Measurements from ENCODE around the gene MYOD1.
A peak's percentile ranks its signal among the peaks of the same experiment; 100 is the strongest.

Gene MYOD1

DNA sequence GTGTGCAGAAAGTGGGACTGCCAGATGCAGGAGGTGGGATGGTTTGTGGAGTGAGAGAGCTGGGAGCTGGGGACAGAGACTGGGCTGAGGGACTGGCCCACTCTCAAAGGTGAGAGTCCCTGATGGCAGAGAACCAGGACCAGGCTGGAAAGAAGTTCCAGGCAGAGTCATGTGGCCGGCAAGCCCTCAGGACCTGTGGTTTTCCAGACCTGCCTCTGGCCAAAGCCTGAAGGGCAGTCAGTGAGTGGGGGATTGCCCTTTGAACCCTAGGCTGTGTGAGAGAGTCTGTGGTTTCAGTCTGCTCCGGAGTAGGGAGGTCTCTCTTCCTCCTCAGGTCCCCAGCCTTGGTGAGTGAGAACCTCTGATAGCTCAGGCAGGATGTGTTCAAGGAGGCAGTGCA is 32.2 kb downstream of the MYOD1 start:
- no peak for DNase-seq

DNA sequence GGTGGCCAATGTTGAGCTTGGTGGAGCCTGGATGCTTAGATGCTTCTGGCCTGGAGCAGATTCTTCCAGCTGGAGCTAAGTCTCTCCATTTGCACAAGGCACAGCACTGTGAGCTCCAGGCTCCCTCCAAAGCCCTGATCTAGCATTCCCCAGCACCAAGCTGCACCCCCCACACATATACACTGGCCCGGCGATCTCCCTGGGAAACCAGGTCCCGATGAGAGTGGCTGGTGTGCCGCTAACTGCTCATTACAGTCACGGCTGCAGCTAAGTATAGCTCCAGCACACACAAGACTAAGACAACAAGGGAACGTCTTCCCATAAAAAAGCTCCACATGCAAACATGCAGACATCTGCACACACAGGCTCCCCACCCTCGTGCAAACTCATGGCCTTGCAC is 32.8 kb downstream of the MYOD1 start:
- DNase-seq, result no peak

DNA sequence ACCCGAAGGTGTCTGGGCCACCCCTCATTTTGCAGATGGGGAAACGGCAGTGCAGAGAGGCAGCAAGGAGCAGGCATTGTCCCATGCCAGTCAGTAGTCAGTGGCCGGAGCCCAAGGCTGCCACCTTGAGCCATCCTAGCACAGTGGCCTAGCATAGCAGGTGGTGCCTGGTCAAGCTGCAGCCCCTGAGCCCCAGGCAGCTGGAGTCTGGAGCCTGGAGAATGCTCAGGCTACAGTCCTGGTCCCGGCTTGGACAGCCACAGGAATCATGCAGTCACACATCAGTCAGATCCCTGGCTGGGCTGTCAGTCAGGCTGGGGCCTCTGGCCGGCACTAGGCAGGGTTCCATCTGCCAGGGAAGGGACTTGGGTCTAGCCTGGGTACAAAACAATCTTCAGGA is 33.8 kb downstream of the MYOD1 start:
- no peak for DNase-seq

DNA sequence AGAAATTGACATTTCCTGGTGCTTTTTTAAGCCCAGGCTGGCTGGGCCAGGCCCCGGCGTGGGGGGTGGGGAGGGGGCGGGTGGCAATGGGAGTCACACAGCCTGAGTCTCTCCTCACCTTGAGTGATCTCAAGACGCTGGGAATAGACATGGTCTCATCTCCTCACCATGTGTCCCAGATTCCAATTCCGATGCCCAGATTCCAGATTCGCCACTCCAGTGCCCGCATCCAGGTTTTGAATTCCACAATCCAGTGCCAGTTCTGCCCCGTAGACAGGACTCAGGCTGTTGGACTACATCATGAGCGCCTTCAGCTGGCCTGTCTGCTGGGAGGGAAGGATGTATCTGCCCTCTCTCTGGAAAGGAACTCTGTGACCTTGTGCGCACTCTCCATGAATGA is 34.3 kb downstream of the MYOD1 start:
- DNase-seq, result no peak

DNA sequence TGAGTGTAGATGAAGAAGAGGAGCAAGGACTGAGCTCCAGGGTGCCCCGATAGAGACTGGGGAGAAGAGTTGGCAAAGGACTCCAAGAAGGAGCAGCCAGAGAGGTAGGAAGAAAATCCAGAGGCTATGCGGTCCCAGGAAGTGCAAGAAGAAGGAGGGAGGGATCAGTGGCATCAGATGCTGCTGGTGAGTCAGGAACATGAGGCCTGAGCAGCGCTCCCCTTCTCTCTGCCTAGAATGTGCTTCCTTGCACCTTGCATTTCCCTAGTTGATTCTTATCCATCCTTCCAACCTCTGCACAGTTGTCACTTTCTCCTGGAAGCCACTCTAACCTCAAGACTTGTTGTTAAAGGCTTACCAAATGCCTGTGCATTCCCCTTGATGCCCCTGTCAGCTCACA is 36.5 kb downstream of the MYOD1 start:
- DNase-seq, result no peak

DNA sequence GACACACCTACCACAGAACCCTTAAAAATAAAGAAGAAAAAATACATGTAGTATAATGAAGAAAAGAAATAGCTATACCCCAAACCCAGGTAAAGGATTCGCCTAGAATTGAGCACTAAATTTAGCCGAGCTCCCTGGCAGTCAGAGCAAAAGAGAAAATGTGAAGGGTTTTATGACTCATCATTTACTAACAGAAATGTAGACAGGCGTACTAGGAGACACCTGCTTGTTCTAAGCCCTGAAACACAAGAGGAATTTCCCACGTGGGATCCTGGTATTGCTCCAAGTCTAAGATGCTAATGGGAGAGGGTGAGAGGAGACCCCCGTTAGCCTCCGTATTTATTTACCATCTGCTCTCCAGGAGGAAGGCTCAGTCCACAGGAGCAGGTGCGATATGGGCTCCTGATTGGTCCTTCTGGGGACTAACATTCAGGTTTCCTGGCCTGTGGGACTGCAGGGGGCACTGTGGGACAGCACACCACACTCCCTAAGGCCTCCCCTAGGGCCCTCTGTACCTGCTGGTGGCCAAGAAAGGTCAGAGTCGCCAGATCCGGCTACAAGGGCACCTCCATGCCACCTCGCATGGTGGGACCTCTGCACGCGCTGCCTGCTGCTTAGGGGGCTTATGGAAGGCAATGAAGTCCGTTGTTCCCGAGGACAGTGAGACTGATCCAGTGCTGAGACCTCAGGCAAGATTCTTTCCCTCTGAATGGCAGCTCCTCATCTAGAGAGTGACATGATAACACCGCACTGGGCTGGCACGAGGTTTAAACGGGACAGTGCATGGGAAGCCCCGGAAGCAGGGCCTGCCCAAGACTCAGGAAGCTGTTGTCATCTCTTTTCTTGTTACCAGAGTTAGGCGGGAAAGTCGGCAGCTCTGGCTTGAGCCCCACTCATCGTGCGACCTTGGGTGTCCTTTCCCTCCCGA is 41.0 kb downstream of the MYOD1 start:
- no peak for DNase-seq

DNA sequence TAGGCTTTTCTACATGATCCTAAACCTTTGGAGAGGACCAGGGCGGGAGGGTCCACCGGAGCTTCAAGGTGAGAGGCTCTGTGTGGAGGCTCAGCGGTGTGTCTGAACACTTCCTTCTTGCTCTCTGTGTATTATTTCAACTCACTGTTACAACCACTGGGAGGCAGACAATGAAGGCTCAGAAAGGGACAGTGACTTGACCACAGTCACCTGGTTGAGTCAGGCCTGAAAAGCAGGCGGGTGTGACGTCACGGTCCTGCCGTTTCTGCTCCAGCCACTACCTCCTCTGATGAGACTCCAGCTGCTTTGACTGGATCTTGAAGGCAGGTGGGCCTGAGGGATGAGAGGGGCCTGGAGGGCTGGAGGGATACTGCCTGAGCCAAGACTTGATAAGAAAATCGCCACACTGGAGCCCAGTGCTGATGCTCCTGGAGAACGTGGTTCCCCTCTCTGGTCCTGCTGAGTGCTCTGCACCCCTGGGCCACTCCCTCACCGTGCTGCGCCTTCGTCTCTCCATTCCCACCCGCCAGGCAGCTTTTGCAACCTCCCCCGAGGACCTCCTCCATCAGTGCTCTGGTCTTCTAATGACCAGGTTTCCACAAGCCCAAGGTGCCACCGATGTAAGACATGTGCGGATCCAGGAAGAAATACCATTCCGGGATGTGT is 43.1 kb downstream of the MYOD1 start:
- DNase-seq, result no peak

DNA sequence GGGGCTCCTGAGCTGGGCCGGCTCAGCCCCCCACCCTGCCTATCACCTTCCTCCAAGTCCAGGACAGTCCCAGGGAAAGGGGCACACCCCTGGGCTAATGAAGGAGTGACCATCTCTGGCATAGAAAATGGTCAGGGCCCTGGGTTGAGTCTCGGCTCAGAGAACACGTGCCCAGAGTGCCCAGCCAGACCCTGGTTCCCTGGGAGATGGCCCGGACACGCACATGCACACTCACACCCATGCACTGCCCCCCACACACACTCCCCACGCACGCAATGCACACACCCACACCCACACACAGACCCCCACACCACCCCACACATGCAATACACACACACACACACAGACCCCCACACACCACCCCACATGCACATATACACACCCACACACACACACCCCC is 43.9 kb downstream of the MYOD1 start:
- DNase-seq, result no peak

DNA sequence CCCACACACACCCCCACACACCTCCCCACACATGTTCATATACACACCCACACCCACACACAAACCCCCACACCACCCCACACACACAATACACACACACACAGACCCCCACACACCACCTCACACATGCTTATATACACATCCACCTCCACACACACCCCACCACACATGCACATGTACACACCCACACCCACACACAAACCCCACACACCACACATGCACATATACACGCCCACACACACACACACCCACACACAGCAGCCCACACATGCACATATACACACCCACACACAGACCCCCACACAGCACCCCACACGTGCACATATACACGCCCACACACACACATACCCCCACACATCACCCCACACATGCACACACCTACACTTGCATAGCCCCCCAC is 44.3 kb downstream of the MYOD1 start:
- DNase-seq, result no peak

DNA sequence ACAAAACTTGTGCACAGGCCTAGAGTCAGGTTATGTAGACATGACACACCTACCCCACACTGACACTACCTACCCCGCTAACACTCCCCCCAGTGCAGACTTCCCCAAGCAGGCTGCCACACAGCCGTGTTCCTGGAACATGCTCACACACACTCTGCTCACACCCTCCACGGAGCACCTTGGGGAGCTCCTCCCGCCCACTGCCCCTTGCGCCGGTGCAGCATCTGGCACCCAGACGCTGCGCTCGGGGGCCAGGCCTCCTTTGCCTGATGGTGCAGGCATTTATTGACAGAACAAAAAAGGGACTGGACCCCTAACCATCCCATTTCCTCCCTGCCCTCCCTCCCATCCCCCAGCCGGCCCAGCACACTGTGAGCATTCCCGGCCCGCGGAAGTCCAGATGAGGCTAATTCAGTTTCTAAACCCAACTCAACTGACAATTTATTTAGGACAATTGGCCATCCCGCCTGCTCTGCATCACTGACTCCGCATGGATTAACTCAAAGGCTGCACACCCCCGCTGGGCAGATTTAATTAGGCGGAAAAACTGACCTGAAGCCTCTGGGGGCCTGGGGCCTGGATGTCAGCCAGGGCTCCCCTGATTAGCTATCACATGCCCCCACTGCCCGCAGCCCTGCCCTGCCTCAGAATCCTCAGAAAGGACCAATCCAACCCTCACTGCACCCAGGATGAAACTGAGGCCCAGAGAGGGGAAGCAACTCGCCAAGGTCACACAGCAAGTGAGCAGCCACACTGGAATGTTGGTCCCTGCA is 45.3 kb downstream of the MYOD1 start:
- no peak for DNase-seq

DNA sequence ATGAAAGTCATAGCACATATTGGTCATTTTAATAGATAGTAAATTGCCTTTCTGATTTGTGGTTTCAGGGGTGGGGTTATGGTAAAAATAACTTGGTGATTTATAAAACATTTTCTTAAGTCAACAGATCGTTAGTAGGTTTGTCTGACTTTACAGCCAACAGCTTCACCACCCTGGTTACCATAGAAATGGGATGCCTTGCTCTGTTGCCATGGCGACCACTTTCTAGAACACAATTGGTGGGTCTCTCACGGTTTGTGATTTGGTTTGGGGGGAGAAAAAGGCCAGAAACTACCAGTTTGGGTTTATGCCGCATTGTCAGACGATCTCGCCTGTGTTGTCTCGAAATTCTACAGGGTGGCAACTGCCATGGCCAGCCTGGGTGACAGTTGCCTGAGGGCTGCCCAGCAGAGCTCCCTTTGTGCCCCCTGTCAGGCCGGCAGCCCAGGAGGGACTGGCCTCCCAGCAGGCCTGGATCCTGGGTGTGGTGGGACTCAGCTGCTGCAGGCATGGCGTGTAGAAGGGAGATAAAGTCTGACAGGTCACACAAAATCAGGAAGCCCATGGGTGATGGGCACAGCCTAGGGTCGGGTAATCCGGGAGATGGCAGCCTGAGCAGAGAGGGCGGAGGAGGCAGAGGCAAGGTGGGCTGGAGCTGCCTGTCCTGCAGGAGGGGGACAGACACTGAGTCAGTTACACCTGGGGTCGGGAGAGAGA is 46.1 kb downstream of the MYOD1 start:
- DNase-seq, result no peak

DNA sequence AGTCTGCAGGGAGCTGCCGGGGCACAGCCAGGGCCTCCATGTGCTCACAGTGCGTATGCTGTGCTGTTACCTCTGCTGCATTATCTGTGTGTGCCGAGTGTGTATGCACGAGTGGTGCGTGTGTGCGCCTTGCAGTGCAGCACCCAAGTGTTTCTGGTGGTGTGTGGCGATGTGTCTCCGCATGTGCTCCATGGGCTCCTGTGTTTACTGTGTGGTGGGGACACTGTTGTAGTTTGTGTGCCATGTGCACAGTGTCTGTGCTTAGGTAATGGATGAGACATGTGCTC is 46.6 kb downstream of the MYOD1 start:
- no peak for DNase-seq

DNA sequence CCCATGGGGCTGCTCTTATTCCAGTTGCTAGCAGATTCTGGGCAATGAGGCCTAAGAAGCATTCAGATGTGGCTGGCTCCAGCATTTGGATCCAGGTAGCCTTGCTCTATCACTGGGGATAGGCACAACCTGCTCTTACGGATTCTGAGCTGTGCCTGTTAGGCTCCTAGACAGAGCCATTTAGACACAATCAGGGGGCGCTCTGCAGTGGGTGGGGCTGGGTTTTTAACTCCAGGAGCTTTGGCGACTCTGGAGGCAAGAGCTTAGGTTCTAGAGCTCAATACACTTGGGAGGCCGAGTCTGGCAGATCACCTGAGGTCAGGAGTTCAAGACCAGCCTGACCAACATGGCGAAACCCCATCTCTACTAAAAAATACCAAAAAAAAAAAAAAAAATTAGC is 47.2 kb downstream of the MYOD1 start:
- no peak for DNase-seq

DNA sequence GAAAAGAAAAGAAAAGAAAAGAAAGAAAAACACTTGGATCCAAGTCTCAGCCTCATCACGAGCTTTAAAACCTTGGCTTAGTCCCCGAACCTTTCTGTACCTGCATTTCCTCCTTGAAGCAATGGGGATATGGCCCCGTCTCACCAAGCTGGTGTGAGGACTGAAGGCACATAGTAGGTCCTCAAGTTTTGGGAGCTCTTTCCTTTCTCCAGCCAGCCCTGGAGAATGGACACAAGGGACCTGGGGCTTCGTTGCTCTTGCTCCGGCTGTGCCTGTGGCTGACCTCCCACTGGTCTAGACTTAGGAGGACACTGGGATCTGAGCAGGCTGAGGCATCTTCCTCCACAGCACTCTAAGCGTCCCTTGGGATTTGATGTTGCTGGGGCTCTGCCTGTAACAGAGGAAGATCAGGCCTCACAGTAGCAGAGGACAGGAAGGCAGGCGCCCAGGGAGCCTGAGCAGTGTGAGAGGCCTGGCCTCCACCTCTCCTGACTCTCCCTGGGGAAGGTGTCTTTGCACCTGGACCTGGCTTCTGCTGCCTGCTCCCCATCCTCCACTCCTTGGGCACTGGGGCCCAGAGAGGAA is 48.0 kb downstream of the MYOD1 start:
- DNase-seq, result peak; percentile 22

DNA sequence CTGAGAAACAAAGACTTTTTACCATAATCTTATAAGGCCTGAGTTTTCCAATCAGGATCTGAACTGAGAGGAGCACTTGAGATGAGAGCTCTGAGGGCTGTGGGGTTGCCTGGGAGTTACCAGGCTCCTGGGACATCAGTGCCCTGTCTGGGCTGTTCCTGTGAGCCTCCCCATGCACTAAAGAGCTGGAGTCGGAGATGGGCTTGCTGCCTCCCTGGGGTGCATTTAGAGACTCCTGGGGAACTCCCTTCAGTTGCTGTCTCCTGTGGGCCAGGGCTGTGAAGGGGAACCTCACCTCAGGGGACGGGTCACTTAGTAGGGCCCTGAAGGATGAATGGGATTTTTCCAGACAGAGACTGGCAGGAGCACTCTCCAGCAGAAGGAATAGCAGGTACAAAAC is 48.5 kb downstream of the MYOD1 start:
- DNase-seq, result no peak

DNA sequence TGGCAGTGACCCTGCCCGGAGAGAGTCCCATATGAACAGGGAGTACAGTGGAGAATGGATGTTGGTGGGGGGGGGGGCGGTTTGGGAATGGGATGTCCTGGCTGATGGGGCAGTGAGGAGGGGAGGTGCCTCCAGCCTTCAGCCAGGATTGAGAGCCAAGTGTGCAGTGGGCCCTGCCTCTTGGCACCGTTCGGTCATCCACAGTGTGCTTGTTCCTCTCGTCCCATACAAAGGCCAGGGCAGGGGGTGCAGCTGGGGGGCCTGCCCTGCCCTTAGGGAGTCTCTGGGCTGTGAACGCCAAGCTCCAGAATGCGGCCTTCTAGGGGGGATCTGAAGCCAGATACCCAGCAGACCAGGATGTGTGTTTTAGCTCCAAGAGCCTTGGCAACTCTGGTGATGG is 49.2 kb downstream of the MYOD1 start:
- DNase-seq, result no peak

DNA sequence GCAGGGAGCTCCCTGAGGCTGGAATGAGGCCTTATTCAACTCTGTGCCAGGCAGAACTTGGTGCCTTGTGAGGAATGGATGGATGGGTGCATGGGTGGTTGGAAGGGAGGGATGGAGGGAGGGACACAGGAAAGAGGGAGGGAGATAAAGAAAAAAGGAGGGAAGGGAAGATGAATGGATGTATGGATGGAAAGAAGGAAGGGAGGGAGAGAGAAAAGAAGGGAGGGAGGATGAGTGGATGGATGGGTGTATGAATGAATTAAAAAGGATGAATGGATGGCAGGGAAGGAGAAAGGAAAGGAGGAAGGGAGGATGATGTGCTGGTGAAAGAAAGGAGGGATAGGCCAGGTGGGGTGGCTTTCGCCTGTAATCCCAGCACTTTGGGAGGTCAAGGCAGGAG is 49.8 kb downstream of the MYOD1 start:
- no peak for DNase-seq

DNA sequence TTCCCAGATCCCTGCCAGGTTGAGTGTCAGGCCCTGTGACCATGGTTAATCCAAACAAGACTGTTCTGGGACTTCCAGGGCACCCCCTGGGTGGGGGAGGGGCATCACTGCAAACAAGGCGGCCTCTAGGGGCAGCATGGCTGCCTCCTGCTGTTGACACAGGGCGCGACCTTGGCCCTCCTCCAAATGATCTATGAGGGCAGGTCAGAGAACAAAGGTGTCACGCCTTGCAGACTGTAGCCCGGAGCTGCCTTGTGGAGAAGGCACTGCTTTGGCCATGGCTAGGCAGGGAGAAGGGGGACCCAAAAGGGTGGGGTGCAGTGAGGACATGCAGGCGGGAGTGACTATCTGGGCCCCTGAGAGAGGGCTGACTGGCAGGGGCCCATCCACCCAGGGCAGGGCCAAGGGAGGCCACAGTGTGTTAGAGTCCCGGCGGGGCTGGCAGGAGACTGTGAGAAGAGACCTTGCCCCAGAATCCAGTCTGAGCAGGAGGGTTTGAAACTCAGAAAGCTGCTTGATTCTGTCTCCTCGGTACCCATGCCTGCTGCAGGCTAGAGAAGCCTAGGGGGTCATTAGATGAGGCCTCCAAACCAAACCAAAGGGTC is 50.8 kb downstream of the MYOD1 start:
- no peak for DNase-seq

DNA sequence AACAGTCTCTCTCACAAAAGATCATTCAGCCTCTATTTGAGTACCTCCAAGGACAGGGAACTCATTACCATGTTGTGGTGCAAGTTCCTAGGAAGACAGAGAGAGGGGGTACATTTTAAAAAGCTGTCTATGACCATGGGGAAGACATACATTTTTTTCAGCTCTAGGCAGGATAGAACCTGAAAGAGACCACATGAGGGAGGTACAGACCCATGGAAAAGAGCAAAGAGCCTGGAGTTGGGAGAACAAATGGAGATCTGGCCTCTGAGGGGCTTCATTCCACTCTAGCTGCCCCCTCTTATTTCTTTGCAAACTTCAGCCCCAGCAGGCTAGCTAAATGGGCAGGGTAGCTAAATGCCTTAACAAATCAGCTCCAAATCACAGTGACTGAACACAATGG is 51.5 kb downstream of the MYOD1 start:
- no peak for DNase-seq

DNA sequence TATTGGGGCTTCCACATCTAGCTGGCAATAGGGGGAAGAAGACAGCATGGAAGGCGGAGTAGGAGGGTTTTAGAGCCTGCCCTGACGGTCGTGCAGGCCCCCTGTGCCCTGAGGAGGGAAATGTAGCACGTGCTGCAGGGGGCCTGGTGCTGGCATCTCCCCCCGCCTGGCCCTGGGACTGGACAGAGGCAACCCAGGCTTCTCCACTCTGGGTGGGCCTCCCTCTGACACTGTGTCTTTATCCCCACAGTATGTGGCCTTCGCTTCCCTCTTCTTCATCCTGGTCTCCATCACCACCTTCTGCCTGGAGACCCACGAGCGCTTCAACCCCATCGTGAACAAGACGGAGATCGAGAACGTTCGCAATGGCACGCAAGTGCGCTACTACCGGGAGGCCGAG is 52.0 kb downstream of the MYOD1 start:
- no peak for DNase-seq
